HCT116 (cell line): ENCODE data around the gene IRAK2. TPM values are rescaled to one million over a fixed set of nuclear protein-coding genes. Genes with fewer than 3 reads are reported as not detected.
"Not testable (repeated sequence)": the region's sequence is repeated elsewhere in the genome, so short reads cannot be mapped to it uniquely, and the experiment has no call there.

Source experiments
- ATAC-seq: fragments of 200-7000 bp; cut with Tn5 transposase; 2 replicates; pipeline ENCODE4 v1.9.1; 2020; ENCODE audit warnings: mild to moderate bottlenecking, moderate library complexity
- BruUV-seq: library from RNA; stranded (reverse); fragments of 400-500 nt; replicated peaks from 2 replicates; lab custom pipeline; 2021; lab: Mats Ljungman, UMichigan
- CTCF ChIA-PET: fragments of 300-600 bp; sonication (Branson Sonifier 250); formaldehyde crosslinking; loops from one replicate; lab custom pipeline; 2021; ENCODE audit warnings: antibody characterized with exemption; lab: Charles Lee
- POLR2A ChIA-PET: fragments of 300-600, 350-600 bp; sonication (Branson Sonifier 250); formaldehyde crosslinking; loops from one replicate; lab custom pipeline; 2021; ENCODE audit warnings: antibody characterized with exemption; lab: Charles Lee
- RAD21 ChIA-PET, 2 experiments: fragments of 300-600 bp; sonication (Branson Sonifier 250); formaldehyde crosslinking; loops; one replicate each; lab custom pipeline; 2023; ENCODE audit warnings: low total read pairs in 2 of 2; ENCODE audit not compliant: uncharacterized antibody in 2 of 2, unreplicated experiment in 2 of 2, low non-redundant PET in 1 of 2; lab: Charles Lee
- DNase-seq: peaks from one replicate; pipeline ENCODE4 v3.0.0-alpha.2; 2010; ENCODE audit warnings: low read depth, low spot score
- H2AFZ ChIP-seq: fragments of 200-600 bp; shearing (Covaris generic), sonication (generic); 2 replicates; pipeline ENCODE4 v1.6.1; 2017; ENCODE audit warnings: low read depth, mixed run types, mixed read lengths, antibody characterized with exemption, low read length; ENCODE audit not compliant: poor library complexity, severe bottlenecking
- H3K27ac ChIP-seq: 2 replicates; pipeline ENCODE4 v1.5.1; 2012; ENCODE audit warnings: low read depth, low read length
- H3K27me3 ChIP-seq: fragments of 200-600 bp; sonication (generic); 2 replicates; pipeline ENCODE4 v1.6.1; 2016; ENCODE audit warnings: mixed run types, low read length, mixed read lengths; ENCODE audit not compliant: insufficient read depth
- H3K36me3 ChIP-seq, 2 experiments: fragments of 200-500 bp in 1 of 2; fragments of 200-600 bp in 1 of 2; sonication (Bioruptor generic) in 1 of 2; sonication (generic) in 1 of 2; 2 replicates each; pipeline versions ENCODE4 v1.5.1 to v1.6.1; 2014 to 2016; ENCODE audit warnings: low read length in 2 of 2, inconsistent platforms in 1 of 2, mixed read lengths in 1 of 2, mixed run types in 1 of 2; ENCODE audit not compliant: insufficient read depth in 2 of 2, control insufficient read depth in 1 of 2
- H3K4me1 ChIP-seq, 2 experiments: fragments of 200-600 bp in 1 of 2; sonication (generic) in 1 of 2; 2 replicates each; pipeline versions ENCODE4 v1.5.1 to v1.6.1; 2012 to 2017; ENCODE audit warnings: low read length in 2 of 2, inconsistent platforms in 1 of 2, mild to moderate bottlenecking in 1 of 2, mixed read lengths in 1 of 2, mixed run types in 1 of 2, moderate library complexity in 1 of 2; ENCODE audit not compliant: insufficient read depth in 2 of 2, control insufficient read depth in 1 of 2
- H3K4me2 ChIP-seq: fragments of 200-600 bp; sonication (generic); 2 replicates; pipeline ENCODE4 v1.6.1; 2017; ENCODE audit warnings: mixed run types, low read length, mixed read lengths
- H3K4me3 ChIP-seq, 2 experiments: fragments of 200-600 bp in 1 of 2; sonication (generic) in 1 of 2; replicated peaks in 1 of 2; 2 replicates each; pipeline ENCODE4 v1.5.1; 2011 to 2016; ENCODE audit warnings: low read length in 2 of 2, control low read depth in 1 of 2, low read depth in 1 of 2, mild to moderate bottlenecking in 1 of 2, mixed read lengths in 1 of 2, mixed run types in 1 of 2
- H3K79me2 ChIP-seq: fragments of 200-600 bp; sonication (generic); 2 replicates; pipeline ENCODE4 v1.6.1; 2017; ENCODE audit warnings: mild to moderate bottlenecking, mixed run types, low read length, moderate library complexity, mixed read lengths; ENCODE audit not compliant: insufficient read depth
- H3K9ac ChIP-seq: fragments of 200-600 bp; sonication (generic); 2 replicates; pipeline ENCODE4 v1.6.1; 2016; ENCODE audit warnings: low read length, mixed read lengths
- H3K9me2 ChIP-seq: fragments of 200-600 bp; sonication (generic), shearing (Covaris generic); 2 replicates; pipeline ENCODE4 v1.6.1; 2017; ENCODE audit warnings: mixed run types, mild to moderate bottlenecking, moderate library complexity; ENCODE audit not compliant: insufficient read depth
- H3K9me3 ChIP-seq, 2 experiments: fragments of 200-500 bp in 1 of 2; fragments of 200-600 bp in 1 of 2; sonication (Bioruptor generic) in 1 of 2; sonication (generic) in 1 of 2; 2 replicates each; pipeline ENCODE4 v1.6.1; 2014 to 2017; ENCODE audit warnings: low read length in 2 of 2, mixed read lengths in 2 of 2, inconsistent platforms in 1 of 2, low read depth in 1 of 2, mild to moderate bottlenecking in 1 of 2, mixed run types in 1 of 2, moderate library complexity in 1 of 2; ENCODE audit not compliant: control insufficient read depth in 1 of 2, insufficient read depth in 1 of 2
- H4K20me1 ChIP-seq: fragments of 200-600 bp; sonication (generic), shearing (Covaris generic); 2 replicates; pipeline ENCODE4 v1.6.1; 2017; ENCODE audit warnings: mixed run types, mild to moderate bottlenecking, moderate library complexity; ENCODE audit not compliant: insufficient read depth
- ATF3 ChIP-seq: IDR thresholded peaks from 2 replicates; pipeline ENCODE4 v1.6.1; 2012
- CBX3 ChIP-seq: IDR thresholded peaks from 2 replicates; pipeline ENCODE4 v1.6.1; 2012; ENCODE audit warnings: low read depth
- EZH2 ChIP-seq: fragments of 200-600 bp; sonication (generic); IDR thresholded peaks from 2 replicates; pipeline ENCODE4 v1.6.1; 2017; ENCODE audit warnings: antibody characterized with exemption, mixed run types
- EZH2phosphoT487 ChIP-seq: fragments of 200-600 bp; IDR thresholded peaks from 2 replicates; pipeline ENCODE4 v1.6.1; 2018; ENCODE audit warnings: antibody characterized with exemption, borderline replicate concordance
- FOSL1 ChIP-seq: IDR thresholded peaks from 2 replicates; pipeline ENCODE4 v1.6.1; 2012; ENCODE audit warnings: low read depth
- JUND ChIP-seq: IDR thresholded peaks from 2 replicates; pipeline ENCODE4 v1.6.1; 2012
- MAX ChIP-seq: IDR thresholded peaks from 2 replicates; pipeline ENCODE4 v1.6.1; 2012
- POLR2A ChIP-seq: IDR thresholded peaks from 2 replicates; pipeline ENCODE4 v1.7.0; 2011; ENCODE audit warnings: borderline replicate concordance; ENCODE audit not compliant: insufficient read depth, insufficient read length; ENCODE audit errors: extremely low read depth
- POLR2AphosphoS5 ChIP-seq: IDR thresholded peaks from 2 replicates; pipeline ENCODE4 v1.6.1; 2011; ENCODE audit warnings: mild to moderate bottlenecking, low read depth, low read length, moderate library complexity
- RAD21 ChIP-seq: IDR thresholded peaks from 2 replicates; pipeline ENCODE4 v1.6.1; 2012; ENCODE audit warnings: low read depth, mild to moderate bottlenecking
- TCF7L2 ChIP-seq: IDR thresholded peaks from 2 replicates; pipeline ENCODE4 v1.7.0; 2011; ENCODE audit warnings: borderline replicate concordance, inconsistent platforms; ENCODE audit not compliant: insufficient read depth, insufficient read length; ENCODE audit errors: extremely low read depth
- YY1 ChIP-seq: IDR thresholded peaks from 2 replicates; pipeline ENCODE4 v1.6.1; 2011; ENCODE audit warnings: low read length, low read depth, moderate library complexity, mild to moderate bottlenecking; ENCODE audit not compliant: insufficient replicate concordance; ENCODE audit errors: extremely low read depth
- intact Hi-C: fragments of 100-400 bp; cut with micrococcal nuclease; formaldehyde crosslinking; loops from 2 replicates; pipeline ENCODE4 v1.10.0; 2022
- total RNA-seq: library from RNA; stranded (reverse); gene quantifications from one replicate; pipeline ENCODE4 v1.2.1, GENCODE V29; 2021; ENCODE audit not compliant: unreplicated experiment

The IRAK2 gene
- total RNA-seq, 1 experiment from 2014 or later = 3.6 TPM

GRCh38 chr3:10158555-10158954, 6.2 kb upstream of the IRAK2 start:
- ATAC-seq, H3K4me1 ChIP-seq, H3K27ac ChIP-seq, intact Hi-C loops, H2AFZ ChIP-seq, H3K36me3 ChIP-seq, H3K27me3 ChIP-seq, H3K9ac ChIP-seq, CTCF ChIA-PET, H3K79me2 ChIP-seq, H3K9me2 ChIP-seq, BruUV-seq, H3K4me3 ChIP-seq, DNase-seq, H3K4me2 ChIP-seq, H3K9me3 ChIP-seq, RAD21 ChIA-PET, POLR2A ChIA-PET, H4K20me1 ChIP-seq: not testable (repeated sequence)

- POLR2A ChIA-PET = interaction anchor here (0.7 kb wide), 1 partner anchor 9 kb away, joined by 4 read pairs; no protein-coding TSS in a partner anchor
- no peaks in the 10 kb centered on the region for H3K79me2 ChIP-seq
- BruUV-seq = no TSS peak
- no peaks in the 10 kb centered on the region for H4K20me1 ChIP-seq
- H3K9me3 ChIP-seq = no peaks in the 10 kb centered on the region
- no peaks in the 10 kb centered on the region for H3K9me2 ChIP-seq
- DNase-seq (no peak), ATAC-seq (no peak)
- CTCF ChIA-PET = no interaction called here
- no peaks in the 10 kb centered on the region for H3K36me3 ChIP-seq
- H3K4me3 ChIP-seq = no peak overlapping the region
- no peak overlapping the region for H3K27ac ChIP-seq
- no peak overlapping the region for H3K4me2 ChIP-seq
- H3K4me1 ChIP-seq = peaks cover 5 to 15% of the 10 kb centered on the region in 2 experiments; a peak in 1 of 4 replicates
- TF ChIP-seq RAD21 (no peak), MAX (no peak), POLR2A (no peak), CBX3 (no peak), EZH2phosphoT487 (no peak), YY1 (no peak), ATF3 (no peak), EZH2 (no peak), JUND (no peak), TCF7L2 (no peak), FOSL1 (no peak), POLR2AphosphoS5 (no peak)
- H3K27me3 ChIP-seq = no peaks in the 10 kb centered on the region
- intact Hi-C loops = loop anchor here (5.0 kb wide), 1 partner anchor 47 kb away; no protein-coding TSS in a partner anchor
- H2AFZ ChIP-seq = no peak overlapping the region
- RAD21 ChIA-PET = no interaction called here
- H3K9ac ChIP-seq = no peak overlapping the region
Observed at GRCh38 chr3:10160346-10160745, 4.4 kb upstream of the IRAK2 start.
